ENCODE results near the gene GPR50.

GPR50 gene

GRCh38 chrX:151228935-151229334 lies 52.6 kb downstream of the GPR50 start:
- in situ Hi-C loops (cut with HindIII; ENCODE audit: low pct_ligation_motif_present, low sequenced_read_pairs), result no loop called here
- no peak for DNase-seq
- TF ChIP-seq, protein P1, sequence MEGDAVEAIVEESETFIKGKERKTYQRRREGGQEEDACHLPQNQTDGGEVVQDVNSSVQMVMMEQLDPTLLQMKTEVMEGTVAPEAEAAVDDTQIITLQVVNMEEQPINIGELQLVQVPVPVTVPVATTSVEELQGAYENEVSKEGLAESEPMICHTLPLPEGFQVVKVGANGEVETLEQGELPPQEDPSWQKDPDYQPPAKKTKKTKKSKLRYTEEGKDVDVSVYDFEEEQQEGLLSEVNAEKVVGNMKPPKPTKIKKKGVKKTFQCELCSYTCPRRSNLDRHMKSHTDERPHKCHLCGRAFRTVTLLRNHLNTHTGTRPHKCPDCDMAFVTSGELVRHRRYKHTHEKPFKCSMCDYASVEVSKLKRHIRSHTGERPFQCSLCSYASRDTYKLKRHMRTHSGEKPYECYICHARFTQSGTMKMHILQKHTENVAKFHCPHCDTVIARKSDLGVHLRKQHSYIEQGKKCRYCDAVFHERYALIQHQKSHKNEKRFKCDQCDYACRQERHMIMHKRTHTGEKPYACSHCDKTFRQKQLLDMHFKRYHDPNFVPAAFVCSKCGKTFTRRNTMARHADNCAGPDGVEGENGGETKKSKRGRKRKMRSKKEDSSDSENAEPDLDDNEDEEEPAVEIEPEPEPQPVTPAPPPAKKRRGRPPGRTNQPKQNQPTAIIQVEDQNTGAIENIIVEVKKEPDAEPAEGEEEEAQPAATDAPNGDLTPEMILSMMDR (IDR thresholded peaks at IDR 0.05; ENCODE audit: low read depth, low read length, missing control alignments), result no peak
- Histone ChIP-seq H3K36me3 (replicated peaks) (no peaks in the 10 kb centered on the region), H3K27ac (no peak overlapping the region), H3K4me3 (ENCODE audit: low read depth, low read length) (no peak overlapping the region), H3K27me3 (replicated peaks) (no peaks in the 10 kb centered on the region)
